Cerebellar nuclear complex (tissue), 1 donor: ENCODE measurements around the gene CIP2A.

Experiments
- DNase-seq, 2 experiments: peaks; one replicate each; lab custom pipeline; 2025; lab: John Stamatoyannopoulos, UW

The CIP2A gene

DNA sequence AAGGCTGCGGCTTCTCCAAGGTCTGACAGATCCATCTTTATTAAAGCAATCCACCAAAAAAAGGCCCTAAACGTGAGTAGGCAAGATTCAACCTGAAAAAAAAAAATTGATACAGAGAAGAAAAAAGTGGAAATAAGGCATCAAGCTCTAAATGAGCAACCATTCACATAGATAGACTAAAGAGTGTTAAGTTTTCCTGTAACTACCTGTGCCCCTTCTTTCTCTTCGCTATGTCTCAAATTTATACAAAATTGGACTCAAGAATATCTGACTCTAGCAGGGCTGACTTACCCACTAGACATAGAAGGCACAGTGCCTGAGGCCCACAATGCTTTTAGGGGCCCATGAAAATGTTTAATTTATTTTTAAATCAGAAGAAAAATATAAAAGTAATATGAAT is 78.7 kb downstream of the CIP2A start, which contains the start of gene MYH15:
MYH15 (minus strand) TSS at position 101 of the 400 bp plus-strand sequence; CDS start at position 35, 66 bp downstream.
- no peak for DNase-seq

DNA sequence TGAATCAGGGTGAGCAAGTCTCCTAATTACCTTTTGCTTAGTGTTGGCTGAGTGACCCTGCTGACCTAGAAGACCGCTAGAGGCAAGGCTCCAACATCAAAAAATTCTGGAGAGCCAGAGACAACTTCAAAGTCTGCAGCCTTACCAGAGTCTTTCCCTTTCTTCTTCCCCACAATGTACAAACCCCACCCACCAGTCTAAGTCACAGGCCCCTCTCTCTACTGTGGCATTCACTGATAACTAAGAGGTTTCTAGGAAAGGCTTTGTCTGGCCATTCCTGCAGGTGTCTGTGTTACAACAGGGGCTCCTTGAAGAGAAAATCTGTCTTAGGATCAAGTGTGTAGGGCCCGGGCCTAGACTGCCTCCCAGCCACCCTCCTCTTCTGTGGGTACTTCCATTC is 79.4 kb downstream of the CIP2A start:
- DNase-seq, result no peak

DNA sequence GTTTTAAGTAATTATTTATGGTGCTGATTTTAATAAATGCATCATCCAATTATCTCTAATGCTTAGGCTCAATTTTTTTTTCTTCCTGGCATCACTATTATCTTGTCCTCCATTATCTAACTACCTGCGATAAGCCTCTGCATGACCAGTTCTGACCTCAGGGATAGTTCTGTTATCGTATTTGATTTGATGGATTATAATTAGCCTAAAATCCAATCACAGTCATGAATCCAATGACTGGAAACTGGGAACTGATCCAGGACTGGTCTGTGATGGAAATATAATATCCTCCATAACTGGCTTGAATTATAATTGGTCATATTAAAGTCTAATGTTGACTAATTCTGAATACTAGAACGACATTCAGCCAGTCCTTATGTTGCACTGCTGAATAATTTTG is 80.0 kb downstream of the CIP2A start:
- DNase-seq, result no peak

GRCh38 chr3:108507902-108508301 is 81.3 kb downstream of the CIP2A start:
- no peak for DNase-seq

GRCh38 chr3:108505811-108506210 is 83.4 kb downstream of the CIP2A start:
- DNase-seq, result no peak

- no peak for DNase-seq
Measured at GRCh38 chr3:108503722-108504121, 85.5 kb downstream of the CIP2A start.

- no peak for DNase-seq
Measured at GRCh38 chr3:108501535-108501934, 87.7 kb downstream of the CIP2A start.

DNA sequence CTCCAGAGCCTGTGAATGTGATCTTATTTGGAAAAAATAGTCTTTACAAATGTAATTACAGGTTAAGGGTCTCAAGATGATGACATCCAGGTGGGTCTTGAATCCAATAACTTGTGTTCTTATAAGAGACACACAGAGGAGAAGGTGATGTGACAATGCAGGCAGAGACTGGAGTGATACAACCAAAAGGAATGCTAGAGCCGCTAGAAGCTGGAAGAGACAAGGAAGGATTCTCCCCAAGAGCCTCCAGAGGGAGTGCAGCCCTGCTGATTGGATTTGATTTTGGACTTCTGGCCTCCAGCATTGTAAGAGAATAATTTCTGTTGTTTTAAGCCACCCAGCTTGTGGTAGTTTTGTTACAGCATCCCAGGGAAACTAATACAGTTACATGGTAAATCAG is 88.5 kb downstream of the CIP2A start:
- no peak for DNase-seq
